IMR-90 (cell line): Measurements from ENCODE around the gene NDUFS7. TPM values are rescaled to one million over a fixed set of nuclear protein-coding genes. Genes with fewer than 3 reads are reported as not detected.

ENCODE experiments used
- ATAC-seq: fragments of 200-7000 bp; cut with Tn5 transposase; 2 replicates; pipeline ENCODE4 v1.9.1; 2020; ENCODE audit warnings: low read depth, mild to moderate bottlenecking, moderate library complexity
- BruUV-seq: library from RNA; stranded (reverse); fragments of 400-500 nt; replicated peaks from 2 replicates; lab custom pipeline; 2021; lab: Mats Ljungman, UMichigan
- CTCF ChIA-PET: fragments of 300-600 bp; formaldehyde crosslinking; extraction: SDS; loops from one replicate; lab custom pipeline; 2021; ENCODE audit warnings: antibody characterized with exemption; lab: Yijun Ruan, JAX
- POLR2A ChIA-PET: fragments of 300-600 bp; sonication (Branson Sonifier 250); formaldehyde crosslinking; loops from one replicate; lab custom pipeline; 2022; ENCODE audit warnings: antibody characterized with exemption; ENCODE audit not compliant: unreplicated experiment; lab: Charles Lee
- DNase-seq: peaks from one replicate; pipeline ENCODE4 v3.0.0; 2013
- H2AFZ ChIP-seq: replicated peaks from 2 replicates; pipeline ENCODE3; 2013; ENCODE audit warnings: low read length, mild to moderate bottlenecking; ENCODE audit not compliant: poor library complexity
- H2AK5ac ChIP-seq: 2 replicates; pipeline ENCODE4 v1.6.1; 2013; ENCODE audit warnings: low read depth, low read length, inconsistent platforms
- H2AK9ac ChIP-seq: replicated peaks from 2 replicates; pipeline ENCODE3; 2013; ENCODE audit warnings: mild to moderate bottlenecking, low read depth, low read length, moderate library complexity; ENCODE audit not compliant: poor library complexity
- H2BK120ac ChIP-seq: 2 replicates; pipeline ENCODE4 v1.6.1; 2013; ENCODE audit warnings: low read depth, low read length, inconsistent platforms
- H2BK15ac ChIP-seq: 3 replicates; pipeline ENCODE4 v1.6.1; 2013; ENCODE audit warnings: low read depth, low read length, inconsistent platforms
- H2BK20ac ChIP-seq: 2 replicates; pipeline ENCODE4 v1.6.1; 2013; ENCODE audit warnings: low read depth, mild to moderate bottlenecking, inconsistent platforms, low read length, moderate library complexity
- H2BK5ac ChIP-seq: 2 replicates; pipeline ENCODE4 v1.6.1; 2013; ENCODE audit warnings: mild to moderate bottlenecking, low read depth, low read length, inconsistent platforms; ENCODE audit not compliant: poor library complexity, severe bottlenecking
- H3K14ac ChIP-seq: replicated peaks from 2 replicates; pipeline ENCODE4 v1.6.1; 2013; ENCODE audit warnings: low read depth, low read length, inconsistent platforms
- H3K18ac ChIP-seq: 2 replicates; pipeline ENCODE4 v1.6.1; 2013; ENCODE audit warnings: low read depth, low read length, control low read depth
- H3K23ac ChIP-seq: 2 replicates; pipeline ENCODE4 v1.6.1; 2013; ENCODE audit warnings: low read depth, low read length, inconsistent platforms
- H3K27ac ChIP-seq: 2 replicates; pipeline ENCODE4 v1.5.1; 2013; ENCODE audit warnings: mild to moderate bottlenecking, control low read depth, low read length; ENCODE audit not compliant: insufficient read depth
- H3K27me3 ChIP-seq: 2 replicates; pipeline ENCODE4 v1.6.1; 2013; ENCODE audit warnings: low read length; ENCODE audit not compliant: control insufficient read depth, insufficient read depth
- H3K36me3 ChIP-seq: 2 replicates; pipeline ENCODE4 v1.6.1; 2013; ENCODE audit warnings: low read length, mixed read lengths; ENCODE audit not compliant: control insufficient read depth, insufficient read depth
- H3K4ac ChIP-seq: 2 replicates; pipeline ENCODE4 v1.6.1; 2013; ENCODE audit warnings: low read depth, low read length, inconsistent platforms
- H3K4me1 ChIP-seq: 2 replicates; pipeline ENCODE4 v1.6.1; 2013; ENCODE audit warnings: low read length, mixed read lengths; ENCODE audit not compliant: control insufficient read depth, insufficient read depth
- H3K4me2 ChIP-seq: 2 replicates; pipeline ENCODE4 v1.6.1; 2013; ENCODE audit warnings: low read depth, mild to moderate bottlenecking, control low read depth, low read length, moderate library complexity
- H3K4me3 ChIP-seq: 2 replicates; pipeline ENCODE4 v1.5.1; 2013; ENCODE audit warnings: low read depth, mild to moderate bottlenecking, control low read depth, low read length, moderate library complexity; ENCODE audit not compliant: insufficient read depth
- H3K56ac ChIP-seq: 2 replicates; pipeline ENCODE4 v1.6.1; 2013; ENCODE audit warnings: low read length, inconsistent platforms; ENCODE audit not compliant: insufficient read depth; ENCODE audit errors: extremely low read depth
- H3K79me1 ChIP-seq, 2 experiments: 2 replicates each; pipeline ENCODE4 v1.6.1; 2013; ENCODE audit warnings: low read length in 2 of 2, inconsistent platforms in 1 of 2, low read depth in 1 of 2
- H3K9ac ChIP-seq: 2 replicates; pipeline ENCODE4 v1.6.1; 2013; ENCODE audit warnings: low read depth, low read length, control low read depth
- H3K9me1 ChIP-seq: 2 replicates; pipeline ENCODE4 v1.6.1; 2013; ENCODE audit warnings: low read length, inconsistent platforms; ENCODE audit not compliant: insufficient read depth
- H3K9me3 ChIP-seq: 2 replicates; pipeline ENCODE4 v1.6.1; 2013; ENCODE audit warnings: low read length; ENCODE audit not compliant: control insufficient read depth, insufficient read depth
- H4K20me1 ChIP-seq: 2 replicates; pipeline ENCODE4 v1.6.1; 2013; ENCODE audit warnings: low read length, inconsistent platforms; ENCODE audit not compliant: insufficient read depth
- H4K5ac ChIP-seq: 2 replicates; pipeline ENCODE4 v1.6.1; 2013; ENCODE audit warnings: mild to moderate bottlenecking, low read depth, low read length, control low read depth
- H4K8ac ChIP-seq, 2 experiments: 2 replicates each; pipeline ENCODE4 v1.6.1; 2013; ENCODE audit warnings: low read depth in 2 of 2, low read length in 2 of 2, control low read depth in 1 of 2, inconsistent platforms in 1 of 2
- H4K91ac ChIP-seq: 2 replicates; pipeline ENCODE4 v1.6.1; 2013; ENCODE audit warnings: low read depth, low read length, inconsistent platforms; ENCODE audit not compliant: insufficient read depth
- BHLHE40 ChIP-seq: fragments of 150-350 bp; IDR thresholded peaks from 2 replicates; pipeline ENCODE4 v1.6.1; 2016; ENCODE audit warnings: mild to moderate bottlenecking, low read depth, low read length
- CEBPB ChIP-seq: IDR thresholded peaks from 2 replicates; pipeline ENCODE4 v1.6.1; 2012; ENCODE audit warnings: low read depth, low read length, improper control_type of control experiment
- NFE2L2 ChIP-seq: fragments of 150-350 bp; IDR thresholded peaks from 2 replicates; pipeline ENCODE4 v1.6.1; 2016; ENCODE audit warnings: low read depth, mild to moderate bottlenecking, low read length
- POLR2A ChIP-seq: IDR thresholded peaks from 2 replicates; pipeline ENCODE4 v1.6.1; 2012; ENCODE audit warnings: mild to moderate bottlenecking, low read depth, low read length
- SMC3 ChIP-seq: fragments of 150-350 bp; IDR thresholded peaks from 2 replicates; pipeline ENCODE4 v1.6.1; 2016; ENCODE audit warnings: low read depth, mild to moderate bottlenecking, antibody characterized with exemption, low read length, moderate library complexity
- WGBS, 2 experiments: methylation state at CpG; one replicate each; pipeline versions ENCODE4 v1.1.5 to v1.1.7; 2013; ENCODE audit warnings: missing lambda C conversion rate in 2 of 2; ENCODE audit not compliant: insufficient read length in 1 of 2; ENCODE audit errors: extremely low coverage in 2 of 2; 5-methylcytosine and 5-hydroxymethylcytosine counted together
- dilution Hi-C: fragments of 300-500 bp; cut with HindIII; formaldehyde crosslinking; loops from one replicate; pipeline ENCODE4 v1.14.3; 2018; ENCODE audit warnings: low sequenced_read_pairs; ENCODE audit not compliant: unreplicated experiment
- in situ Hi-C: fragments of 300-500 bp; cut with MboI; formaldehyde crosslinking; loops from 3 replicates; pipeline ENCODE4 v1.14.3; 2019; ENCODE audit warnings: low sequenced_read_pairs, inconsistent platforms, mixed read lengths
- intact Hi-C: fragments of 100-400 bp; cut with micrococcal nuclease; formaldehyde crosslinking; loops from 2 replicates; pipeline ENCODE4 v1.10.0; 2022
- polyA plus RNA-seq, 3 experiments: library from polyadenylated mRNA; depleted of rRNA; stranded (reverse); fragments of >200 nt; gene quantifications; 2 replicates each; pipeline ENCODE4 v1.2.3, GENCODE V29; 2012; ENCODE audit warnings: low replicate concordance in 1 of 3
- total RNA-seq: library from RNA; depleted of rRNA; stranded (reverse); fragments of >200 nt; gene quantifications from 2 replicates; pipeline ENCODE4 v1.2.3, GENCODE V29; 2012
- TF ChIP-seq, protein P1 (sequence below): conservative IDR thresholded peaks from 2 replicates; pipeline ENCODE4 v1.5.1; 2012; ENCODE audit warnings: mild to moderate bottlenecking, low read depth, low read length, improper control_type of control experiment

Gene NDUFS7
- total and polyA plus RNA-seq, 2 of the 4 experiments (the other 2 are of a cell fraction) = 60.8 to 136 TPM

DNA sequence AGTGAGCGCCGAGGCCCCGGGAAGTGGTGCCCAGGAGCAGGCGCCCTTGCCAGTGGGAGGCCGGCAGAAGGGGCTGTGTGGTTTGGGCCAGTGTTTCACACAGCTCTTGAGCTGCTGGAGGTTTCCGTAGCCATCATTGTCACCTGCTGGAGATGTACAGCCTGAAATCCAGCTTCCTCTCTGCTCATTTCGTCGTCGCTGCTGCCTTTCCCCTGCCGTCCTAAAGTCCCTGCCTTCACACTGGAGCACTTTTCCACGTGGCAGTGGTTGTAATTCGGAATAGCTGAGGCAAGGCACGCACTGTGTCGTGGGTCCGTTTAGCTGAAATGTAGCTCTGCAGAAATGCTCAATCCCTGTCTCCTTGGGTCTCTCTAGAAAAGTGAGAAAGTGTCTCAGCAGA, 36.9 kb downstream of the NDUFS7 start:
- no peak overlapping the region for H2BK5ac ChIP-seq
- ATAC-seq = no peak

More for the DNA sequence above, 36.9 kb downstream of the NDUFS7 start:
- no peak overlapping the region for H2BK20ac ChIP-seq
- in situ Hi-C loops = no loop called here
- peaks cover 87% of the 10 kb centered on the region for H4K20me1 ChIP-seq
- POLR2A ChIA-PET = no interaction called here
- H3K23ac ChIP-seq = no peak overlapping the region
- H3K27me3 ChIP-seq = no peaks in the 10 kb centered on the region
- CTCF ChIA-PET = no interaction called here
- H3K27ac ChIP-seq = no peak overlapping the region
- H3K4me3 ChIP-seq = no peak overlapping the region
- H3K9me3 ChIP-seq = no peaks in the 10 kb centered on the region
- no peak overlapping the region for H4K91ac ChIP-seq
- no peak overlapping the region for H2AK9ac ChIP-seq
- WGBS, 2 experiments = 92% methylated on average over 13 of the region's 15 CpGs; no CpG with 5 or more reads in 1 of the 2 experiments
- H2AK5ac ChIP-seq = no peak overlapping the region
- no peak overlapping the region for H3K56ac ChIP-seq
- peaks cover 14% of the 10 kb centered on the region for H3K4me1 ChIP-seq
- TF ChIP-seq BHLHE40 (no peak), SMC3 (no peak), POLR2A (no peak), CEBPB (no peak), NFE2L2 (no peak)
- TF ChIP-seq, protein P1, sequence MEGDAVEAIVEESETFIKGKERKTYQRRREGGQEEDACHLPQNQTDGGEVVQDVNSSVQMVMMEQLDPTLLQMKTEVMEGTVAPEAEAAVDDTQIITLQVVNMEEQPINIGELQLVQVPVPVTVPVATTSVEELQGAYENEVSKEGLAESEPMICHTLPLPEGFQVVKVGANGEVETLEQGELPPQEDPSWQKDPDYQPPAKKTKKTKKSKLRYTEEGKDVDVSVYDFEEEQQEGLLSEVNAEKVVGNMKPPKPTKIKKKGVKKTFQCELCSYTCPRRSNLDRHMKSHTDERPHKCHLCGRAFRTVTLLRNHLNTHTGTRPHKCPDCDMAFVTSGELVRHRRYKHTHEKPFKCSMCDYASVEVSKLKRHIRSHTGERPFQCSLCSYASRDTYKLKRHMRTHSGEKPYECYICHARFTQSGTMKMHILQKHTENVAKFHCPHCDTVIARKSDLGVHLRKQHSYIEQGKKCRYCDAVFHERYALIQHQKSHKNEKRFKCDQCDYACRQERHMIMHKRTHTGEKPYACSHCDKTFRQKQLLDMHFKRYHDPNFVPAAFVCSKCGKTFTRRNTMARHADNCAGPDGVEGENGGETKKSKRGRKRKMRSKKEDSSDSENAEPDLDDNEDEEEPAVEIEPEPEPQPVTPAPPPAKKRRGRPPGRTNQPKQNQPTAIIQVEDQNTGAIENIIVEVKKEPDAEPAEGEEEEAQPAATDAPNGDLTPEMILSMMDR = no peak
- H2BK15ac ChIP-seq = no peak overlapping the region
- peaks cover 68% of the 10 kb centered on the region for H3K36me3 ChIP-seq
- H3K9me1 ChIP-seq = peaks cover 20% of the 10 kb centered on the region
- no peak overlapping the region for H2AFZ ChIP-seq
- no peak overlapping the region for H3K18ac ChIP-seq
- no peak overlapping the region for H3K4me2 ChIP-seq
- intact Hi-C loops = no loop called here
- no peak overlapping the region for H4K5ac ChIP-seq
- no peak for DNase-seq
- H3K14ac ChIP-seq = no peak overlapping the region
- dilution Hi-C loops = no loop called here
- no peak overlapping the region for H3K9ac ChIP-seq
- BruUV-seq = no TSS peak
- H3K79me1 ChIP-seq = peaks cover 22 to 80% of the 10 kb centered on the region in 2 experiments
- no peak overlapping the region for H4K8ac ChIP-seq
- no peak overlapping the region for H2BK120ac ChIP-seq
- no peak overlapping the region for H3K4ac ChIP-seq
